KMS-11 (cell line): ENCODE measurements around the gene FKBP2.

Experiments
- H2AFZ ChIP-seq: fragments of 200-600 bp; sonication (generic); 2 replicates; pipeline ENCODE4 v1.6.1; 2016; ENCODE audit warnings: antibody characterized with exemption, mixed run types, low read depth
- H3K27ac ChIP-seq: fragments of 200-600 bp; sonication (generic); 2 replicates; pipeline ENCODE4 v1.6.1; 2016; ENCODE audit warnings: mild to moderate bottlenecking, mixed run types
- H3K27me3 ChIP-seq: fragments of 200-600 bp; sonication (generic); 2 replicates; pipeline ENCODE4 v1.6.1; 2017; ENCODE audit warnings: mild to moderate bottlenecking, low read depth, mixed run types, moderate library complexity; ENCODE audit not compliant: insufficient read depth
- H3K36me3 ChIP-seq: fragments of 200-600 bp; sonication (generic); 2 replicates; pipeline ENCODE4 v1.6.1; 2017; ENCODE audit warnings: mild to moderate bottlenecking, mixed run types; ENCODE audit not compliant: insufficient read depth
- H3K4me1 ChIP-seq: fragments of 200-600 bp; sonication (generic); 2 replicates; pipeline ENCODE4 v1.6.1; 2016; ENCODE audit warnings: mild to moderate bottlenecking, low read depth, mixed run types; ENCODE audit not compliant: poor library complexity, severe bottlenecking
- H3K4me2 ChIP-seq: fragments of 200-600 bp; sonication (generic); 2 replicates; pipeline ENCODE4 v1.7.0; 2016; ENCODE audit warnings: mild to moderate bottlenecking, mixed run types
- H3K4me3 ChIP-seq: fragments of 200-600 bp; sonication (generic); IDR thresholded peaks from 2 replicates; pipeline ENCODE4 v1.6.1; 2017; ENCODE audit warnings: low read depth, low read length, mixed read lengths; ENCODE audit not compliant: insufficient read depth
- H3K79me2 ChIP-seq: fragments of 200-600 bp; sonication (generic); 2 replicates; pipeline ENCODE4 v1.6.1; 2016; ENCODE audit warnings: low read depth, mixed run types; ENCODE audit not compliant: insufficient read depth
- H3K9ac ChIP-seq: fragments of 200-600 bp; sonication (generic); 2 replicates; pipeline ENCODE4 v1.6.1; 2016; ENCODE audit warnings: mild to moderate bottlenecking, mixed run types
- H4K20me1 ChIP-seq: fragments of 200-600 bp; sonication (generic); 2 replicates; pipeline ENCODE4 v1.6.1; 2016; ENCODE audit warnings: mild to moderate bottlenecking, mixed run types; ENCODE audit not compliant: insufficient read depth
- TF ChIP-seq, protein P1 (sequence below): fragments of 200-600 bp; sonication (generic); conservative IDR thresholded peaks from 2 replicates; pipeline ENCODE4 v1.6.1; 2017; ENCODE audit warnings: low read depth, mild to moderate bottlenecking, antibody characterized with exemption, low read length, moderate library complexity, mixed read lengths

Gene FKBP2

DNA sequence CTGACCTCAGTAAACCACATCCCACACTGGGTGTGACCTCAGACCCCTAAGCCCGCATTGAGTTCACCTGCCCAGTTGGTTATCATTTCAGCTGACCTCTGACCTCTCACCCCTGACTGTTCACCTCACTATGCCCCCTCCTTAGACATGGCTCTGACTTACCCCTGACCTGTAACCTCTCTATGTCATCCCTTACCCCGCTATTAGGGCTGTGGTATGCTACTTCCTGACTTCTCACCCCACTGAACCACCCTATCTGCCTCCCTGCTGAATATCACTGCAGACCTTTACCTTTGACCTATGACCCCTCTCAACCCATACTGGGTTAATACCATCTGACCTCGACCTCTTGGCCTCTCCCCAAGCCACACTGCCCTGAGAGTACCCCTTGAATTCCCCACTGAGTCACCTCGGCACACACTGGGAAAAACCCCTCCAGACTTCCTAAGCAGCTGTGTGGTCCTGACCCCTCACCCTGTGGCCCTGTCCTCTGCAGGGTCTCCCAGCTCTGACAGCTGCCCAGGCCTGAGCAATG, 18.7 kb downstream of the FKBP2 start:
- Histone ChIP-seq H3K4me3 (no peak overlapping the region), H3K9ac (no peak overlapping the region), H3K27ac (no peak overlapping the region), H3K36me3 (no peaks in the 10 kb centered on the region), H3K4me2 (no peak overlapping the region), H3K27me3 (no peaks in the 10 kb centered on the region), H3K4me1 (no peaks in the 10 kb centered on the region), H4K20me1 (no peaks in the 10 kb centered on the region), H3K79me2 (no peaks in the 10 kb centered on the region), H2AFZ (no peak overlapping the region)
- TF ChIP-seq, protein P1, sequence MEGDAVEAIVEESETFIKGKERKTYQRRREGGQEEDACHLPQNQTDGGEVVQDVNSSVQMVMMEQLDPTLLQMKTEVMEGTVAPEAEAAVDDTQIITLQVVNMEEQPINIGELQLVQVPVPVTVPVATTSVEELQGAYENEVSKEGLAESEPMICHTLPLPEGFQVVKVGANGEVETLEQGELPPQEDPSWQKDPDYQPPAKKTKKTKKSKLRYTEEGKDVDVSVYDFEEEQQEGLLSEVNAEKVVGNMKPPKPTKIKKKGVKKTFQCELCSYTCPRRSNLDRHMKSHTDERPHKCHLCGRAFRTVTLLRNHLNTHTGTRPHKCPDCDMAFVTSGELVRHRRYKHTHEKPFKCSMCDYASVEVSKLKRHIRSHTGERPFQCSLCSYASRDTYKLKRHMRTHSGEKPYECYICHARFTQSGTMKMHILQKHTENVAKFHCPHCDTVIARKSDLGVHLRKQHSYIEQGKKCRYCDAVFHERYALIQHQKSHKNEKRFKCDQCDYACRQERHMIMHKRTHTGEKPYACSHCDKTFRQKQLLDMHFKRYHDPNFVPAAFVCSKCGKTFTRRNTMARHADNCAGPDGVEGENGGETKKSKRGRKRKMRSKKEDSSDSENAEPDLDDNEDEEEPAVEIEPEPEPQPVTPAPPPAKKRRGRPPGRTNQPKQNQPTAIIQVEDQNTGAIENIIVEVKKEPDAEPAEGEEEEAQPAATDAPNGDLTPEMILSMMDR: no peak

DNA sequence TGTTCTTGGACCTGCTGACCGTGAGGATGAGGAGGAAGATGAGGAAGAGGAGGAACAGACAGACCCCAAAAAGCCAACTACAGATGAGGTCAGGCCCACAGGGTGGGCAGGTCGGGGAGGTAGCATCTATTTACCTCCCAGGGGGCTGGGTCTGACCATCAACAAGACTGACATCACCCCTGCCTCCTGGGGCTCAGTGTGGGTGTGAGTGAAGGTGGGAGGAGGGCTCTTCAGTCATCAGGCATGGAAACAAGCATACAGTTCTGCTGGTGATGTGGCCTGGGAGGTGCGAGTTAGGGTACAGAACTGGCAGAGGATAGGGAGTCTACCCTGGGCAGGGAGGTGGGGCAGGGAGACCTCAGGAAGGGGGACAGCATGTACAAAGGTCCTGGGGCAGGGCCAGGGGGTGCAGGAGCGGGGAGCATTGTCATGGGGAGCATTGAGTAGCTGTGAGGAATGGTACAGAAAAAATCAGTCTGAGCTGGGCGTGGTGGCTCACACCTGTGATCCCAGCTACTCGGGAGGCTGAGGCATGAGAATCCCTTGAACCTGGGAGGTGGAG, 19.3 kb downstream of the FKBP2 start:
- TF ChIP-seq, protein P1: no peak
- Histone ChIP-seq H3K4me1 (no peaks in the 10 kb centered on the region), H3K27ac (no peak overlapping the region), H3K4me3 (no peak overlapping the region), H3K9ac (no peak overlapping the region), H3K36me3 (no peaks in the 10 kb centered on the region), H4K20me1 (no peaks in the 10 kb centered on the region), H3K27me3 (no peaks in the 10 kb centered on the region), H3K79me2 (no peaks in the 10 kb centered on the region), H3K4me2 (no peak overlapping the region), H2AFZ (no peak overlapping the region)

DNA sequence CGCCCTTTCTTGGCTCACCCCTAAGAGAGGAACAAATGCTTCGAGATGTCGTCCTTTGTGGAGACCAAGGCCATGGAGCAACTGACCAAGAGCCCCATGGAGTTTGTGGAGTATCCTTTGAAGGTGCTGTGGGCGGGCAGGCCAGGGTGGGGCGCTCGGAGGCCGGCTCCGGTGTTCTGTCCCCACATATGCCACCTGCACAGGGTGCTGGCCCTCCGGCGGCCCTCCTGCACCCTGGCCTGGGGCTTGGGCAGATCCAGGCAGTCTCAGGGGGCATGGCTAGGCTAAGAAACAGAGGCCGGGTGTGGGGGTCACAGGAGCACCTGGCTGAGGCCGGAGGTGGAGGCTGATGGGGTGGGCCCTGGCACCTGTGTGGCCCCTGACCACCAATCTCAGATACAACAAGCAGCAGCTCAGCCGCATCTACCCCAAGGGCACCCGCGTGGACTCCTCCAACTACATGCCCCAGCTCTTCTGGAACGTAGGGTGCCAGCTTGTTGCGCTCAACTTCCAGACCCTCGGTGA, 20.7 kb downstream of the FKBP2 start:
- Histone ChIP-seq H3K27ac (no peak overlapping the region), H3K4me2 (no peak overlapping the region), H3K36me3 (no peaks in the 10 kb centered on the region), H3K79me2 (no peaks in the 10 kb centered on the region), H3K9ac (no peak overlapping the region), H3K27me3 (no peaks in the 10 kb centered on the region), H4K20me1 (no peaks in the 10 kb centered on the region), H3K4me1 (no peaks in the 10 kb centered on the region), H2AFZ (no peak overlapping the region), H3K4me3 (no peak overlapping the region)
- TF ChIP-seq, protein P1: no peak

DNA sequence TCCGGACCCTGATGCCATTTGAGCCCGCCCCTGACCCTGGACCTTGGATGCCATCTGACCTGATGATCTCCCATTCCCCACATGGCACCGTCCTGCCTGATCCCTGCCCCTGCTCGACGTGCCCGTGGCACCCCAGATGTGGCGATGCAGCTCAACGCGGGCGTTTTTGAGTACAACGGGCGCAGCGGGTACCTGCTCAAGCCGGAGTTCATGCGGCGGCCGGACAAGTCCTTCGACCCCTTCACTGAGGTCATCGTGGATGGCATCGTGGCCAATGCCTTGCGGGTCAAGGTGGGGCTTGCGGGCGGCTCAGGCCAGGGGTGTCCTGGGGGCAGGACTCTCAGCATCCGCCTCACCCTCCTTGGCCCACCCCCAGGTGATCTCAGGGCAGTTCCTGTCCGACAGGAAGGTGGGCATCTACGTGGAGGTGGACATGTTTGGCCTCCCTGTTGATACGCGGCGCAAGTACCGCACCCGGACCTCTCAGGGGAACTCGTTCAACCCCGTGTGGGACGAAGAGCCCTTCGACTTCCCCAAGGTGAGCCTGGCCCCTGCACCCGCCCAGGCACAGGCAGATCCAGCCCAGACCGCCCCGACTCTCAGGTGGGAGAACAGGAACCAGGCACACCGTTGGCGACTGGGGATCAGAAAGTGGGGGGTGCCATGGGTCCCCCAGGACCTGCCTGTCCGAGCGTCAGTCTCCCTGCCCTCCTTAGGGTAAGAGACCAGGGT, 21.5 kb downstream of the FKBP2 start:
- Histone ChIP-seq H3K9ac (no peak overlapping the region), H3K4me2 (no peak overlapping the region), H3K36me3 (no peaks in the 10 kb centered on the region), H3K27ac (no peak overlapping the region), H3K4me3 (no peak overlapping the region), H3K79me2 (no peaks in the 10 kb centered on the region), H3K4me1 (no peaks in the 10 kb centered on the region), H2AFZ (no peak overlapping the region), H4K20me1 (no peaks in the 10 kb centered on the region), H3K27me3 (no peaks in the 10 kb centered on the region)
- TF ChIP-seq, protein P1: no peak
